GM21737 (cell line): ENCODE data around the gene OR9Q1.
"Not testable (repeated sequence)": the region's sequence is repeated elsewhere in the genome, so short reads cannot be mapped to it uniquely, and the experiment has no call there.

ENCODE experiments used
- ATAC-seq: cut with Tn5 transposase; IDR thresholded peaks from one replicate; pipeline ENCODE4 v1.9.1; 2021; ENCODE audit warnings: mild to moderate bottlenecking, moderate library complexity; ENCODE audit not compliant: unreplicated experiment

OR9Q1 gene

DNA sequence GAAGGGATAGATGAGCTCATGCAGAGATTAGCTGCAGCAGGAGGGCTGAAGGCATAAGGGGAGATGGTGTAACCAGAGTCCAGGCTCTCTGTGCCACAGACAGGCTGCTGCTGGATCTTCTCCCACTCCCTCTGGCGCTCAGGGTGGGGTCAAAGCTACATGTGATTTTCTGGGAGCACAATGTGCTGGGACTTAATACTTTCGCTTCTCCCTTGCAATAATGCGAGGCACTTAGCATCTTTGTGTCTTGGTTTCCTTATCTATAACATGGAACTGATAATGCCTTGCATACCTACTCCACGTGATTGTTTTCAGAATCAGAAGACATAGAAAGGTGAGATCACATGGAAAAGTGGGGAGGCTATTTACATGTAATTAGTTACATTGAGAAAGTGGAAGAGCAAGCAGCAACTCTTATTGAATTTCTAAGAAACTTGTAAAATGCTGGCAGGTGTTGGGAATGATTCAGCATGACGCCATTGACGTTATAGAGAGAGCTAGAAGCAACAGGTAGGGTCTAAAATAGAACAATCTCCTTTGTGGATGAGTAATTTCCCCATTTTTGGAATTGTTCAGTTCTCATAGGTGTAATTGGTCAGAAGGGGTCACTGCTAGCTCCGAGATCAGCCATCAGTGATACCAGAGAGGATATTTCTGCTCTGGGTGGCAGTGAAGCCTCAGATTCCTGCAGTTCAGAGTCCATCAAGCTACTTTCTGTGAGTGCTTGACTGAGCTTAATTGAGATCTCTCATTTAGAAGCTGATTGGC, 109.8 kb downstream of the OR9Q1 start:
- ATAC-seq: no peak

DNA sequence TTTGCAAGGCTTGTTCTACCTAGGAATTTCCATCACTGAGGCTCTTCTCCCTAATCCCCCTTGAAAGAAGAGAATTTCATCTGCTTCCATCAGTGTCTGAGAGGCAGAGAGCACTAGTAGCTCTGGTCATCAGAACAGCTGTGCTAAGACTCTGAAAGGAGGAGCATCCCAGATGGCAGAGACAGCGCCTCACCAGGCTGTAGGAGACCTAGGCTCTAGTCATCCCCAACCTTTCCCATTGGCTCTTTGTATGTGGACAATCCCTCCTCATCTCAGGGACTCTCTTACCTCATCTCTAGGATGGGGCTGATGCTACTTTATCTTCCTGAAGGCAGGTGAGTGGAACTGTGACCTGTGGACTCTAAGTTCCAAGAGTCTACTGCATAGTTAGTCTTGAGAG, 110.5 kb downstream of the OR9Q1 start:
- ATAC-seq: no peak

DNA sequence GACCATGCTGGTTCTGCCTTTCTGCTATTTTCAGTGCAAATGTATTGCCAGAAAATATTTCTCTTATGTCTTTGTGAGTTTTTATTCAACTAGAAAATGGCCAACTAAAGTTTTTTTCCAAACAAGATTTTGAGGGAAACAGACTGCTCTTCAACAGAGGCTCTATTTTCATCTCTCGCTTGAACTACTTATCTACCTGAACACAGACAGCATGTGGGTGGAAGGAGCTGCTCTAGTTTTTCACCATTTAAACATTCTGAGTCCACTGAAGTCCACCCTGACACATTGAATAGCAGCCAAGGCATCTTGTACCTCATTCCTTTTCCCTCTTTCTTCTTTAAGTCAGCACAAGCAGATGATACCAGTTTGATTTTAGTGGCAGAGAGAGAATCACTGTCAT, 111.5 kb downstream of the OR9Q1 start:
- no peak for ATAC-seq

DNA sequence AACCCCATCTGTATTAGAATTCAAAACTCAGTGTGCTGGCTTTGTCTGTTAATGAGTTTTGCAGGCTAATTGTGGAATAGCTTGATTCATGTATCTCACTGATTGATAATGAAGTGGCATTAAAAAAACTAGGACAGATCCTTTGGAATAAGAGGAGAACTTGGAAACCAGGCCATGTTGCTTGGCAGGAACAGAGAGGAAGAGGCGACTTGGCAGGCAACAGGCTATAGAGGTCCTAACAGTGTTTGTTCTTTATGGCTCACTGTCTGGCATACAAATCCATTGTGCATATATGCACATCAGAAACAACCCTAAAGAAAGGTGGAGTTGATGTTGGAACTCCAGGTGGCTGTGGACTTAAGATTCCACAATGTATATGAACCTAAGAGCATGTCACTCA, 119.1 kb downstream of the OR9Q1 start:
- no peak for ATAC-seq

DNA sequence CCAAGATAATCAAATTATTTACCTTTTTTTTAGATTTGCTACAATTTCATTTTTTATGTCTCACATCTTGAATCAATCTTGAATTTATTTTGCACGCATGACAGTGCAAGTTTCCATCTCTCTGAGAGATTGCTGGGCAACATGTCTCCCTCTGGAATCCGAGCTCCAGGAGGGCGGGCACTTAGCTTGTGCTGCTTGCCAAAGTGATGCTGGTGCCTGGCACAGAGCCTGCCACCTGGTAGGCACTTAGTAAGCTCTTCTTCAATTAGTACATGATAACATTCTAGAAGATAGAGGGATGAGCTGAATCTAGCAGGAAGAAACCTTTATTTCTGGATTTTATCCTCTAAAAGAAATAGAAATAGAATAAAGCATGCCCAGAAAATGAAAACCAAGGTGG, 129.1 kb downstream of the OR9Q1 start:
- ATAC-seq: no peak

DNA sequence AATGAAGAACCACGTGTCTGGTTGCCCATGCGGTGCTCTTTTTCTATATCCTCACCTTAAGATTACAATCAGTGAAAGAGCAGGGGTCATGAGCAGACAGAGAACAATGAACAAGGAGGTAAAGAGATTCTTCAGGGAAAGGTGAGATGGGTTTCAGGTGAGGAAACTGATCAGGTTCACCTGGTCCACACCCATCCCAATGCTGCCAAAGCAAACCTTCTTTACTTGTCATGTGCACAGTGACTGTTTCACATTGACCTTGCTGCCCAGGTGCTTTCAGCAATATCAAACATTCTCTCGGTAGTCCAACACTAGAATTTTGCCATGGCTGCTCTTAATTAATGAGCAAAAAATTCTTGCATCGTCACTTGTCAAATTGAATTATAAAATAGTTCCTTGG, 140.7 kb downstream of the OR9Q1 start:
- ATAC-seq: no peak

DNA sequence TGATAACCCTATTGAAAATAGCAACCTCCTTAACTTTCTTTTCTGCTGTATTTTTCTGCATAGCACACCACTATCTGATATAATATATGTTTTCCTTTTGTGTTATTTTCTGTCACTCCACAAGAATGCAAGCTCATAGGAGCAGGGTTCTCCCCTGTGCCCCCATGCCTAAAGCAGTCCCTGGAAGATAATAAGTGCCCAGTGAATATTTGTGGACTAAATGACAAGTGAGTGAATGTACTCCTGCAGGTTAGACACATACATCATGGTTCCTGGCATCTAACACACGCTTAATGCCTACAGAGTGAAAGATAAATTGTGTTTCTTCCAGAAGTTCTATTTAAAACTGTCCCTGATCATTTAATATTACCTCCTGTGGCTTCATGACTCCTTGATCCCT, 141.3 kb downstream of the OR9Q1 start:
- ATAC-seq: no peak

DNA sequence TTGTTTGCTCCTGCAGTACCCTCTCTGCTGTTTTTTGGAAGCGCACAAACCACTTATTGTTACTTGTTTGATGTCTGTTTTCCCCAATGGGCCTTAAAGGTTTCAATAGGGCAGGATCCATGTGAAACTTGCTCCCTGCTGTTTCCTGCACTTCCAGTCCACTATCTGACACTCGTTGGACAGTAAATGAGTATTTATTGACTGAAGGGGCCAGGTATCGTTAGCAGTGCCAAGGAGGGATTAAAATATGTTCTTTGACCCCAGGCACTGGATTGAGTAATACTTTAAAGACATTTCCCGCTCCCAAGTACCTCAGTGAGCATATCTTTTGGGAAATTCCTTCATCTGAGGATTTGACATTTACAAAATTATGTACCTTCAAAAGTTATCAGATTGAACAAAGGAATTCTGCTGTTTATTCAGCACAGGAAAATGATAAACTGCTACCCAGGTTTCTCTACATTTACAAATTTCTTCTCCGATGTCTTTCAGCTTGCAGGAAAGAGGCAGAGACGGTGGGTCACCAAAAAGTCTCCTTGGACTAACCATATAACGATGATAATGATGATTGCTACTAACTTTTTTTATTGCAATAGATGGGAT, 141.9 kb downstream of the OR9Q1 start:
- ATAC-seq: no peak

DNA sequence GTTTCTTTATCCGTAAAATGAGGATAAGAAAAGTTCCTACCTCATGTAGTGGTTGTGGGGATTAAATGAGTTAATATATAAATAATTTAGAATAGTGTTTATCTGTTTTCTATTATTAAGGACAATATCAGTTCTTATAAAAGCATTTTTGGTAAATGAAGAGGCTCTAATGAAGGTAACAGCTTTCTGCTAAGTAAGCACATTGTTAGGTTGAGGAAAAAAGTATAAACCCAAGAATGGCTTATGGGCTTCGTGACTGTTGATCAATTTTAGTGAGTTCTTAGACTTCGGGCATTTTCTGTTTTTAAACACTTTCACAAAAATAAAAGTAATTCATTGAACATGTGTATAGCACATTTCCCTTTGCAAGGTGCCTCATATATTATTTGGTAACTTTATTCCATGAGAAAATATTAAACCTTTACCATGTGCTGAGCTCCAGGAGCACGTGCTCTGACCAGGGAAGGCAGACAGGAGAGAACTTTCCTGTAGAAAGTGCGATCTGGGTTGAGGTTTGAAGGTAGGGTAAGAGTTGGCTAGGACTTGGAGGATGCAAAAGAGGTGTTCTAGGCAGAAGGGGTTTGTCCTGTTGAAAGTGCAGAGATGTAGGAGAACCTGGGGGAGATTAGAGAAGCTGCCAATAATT, 153.9 kb downstream of the OR9Q1 start:
- ATAC-seq: no peak

DNA sequence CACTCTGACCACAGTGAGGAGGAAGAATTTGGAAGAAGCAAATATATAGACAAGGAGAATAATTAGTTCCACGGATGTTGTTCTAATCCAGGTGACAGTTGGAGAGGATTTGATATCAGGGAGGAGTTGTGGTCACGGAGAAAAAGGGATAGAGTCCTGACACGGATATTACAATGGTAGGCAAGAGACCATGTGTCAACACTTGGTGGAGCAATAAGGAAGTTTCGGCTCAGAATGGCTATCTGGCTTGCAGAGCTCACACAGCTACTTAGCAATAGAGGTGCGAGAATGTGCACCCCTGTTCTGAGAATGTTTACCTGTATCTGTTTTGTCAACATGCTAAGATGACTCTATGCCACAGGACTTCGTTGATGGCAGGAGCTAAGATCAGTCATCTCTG, 154.8 kb downstream of the OR9Q1 start:
- ATAC-seq: no peak

DNA sequence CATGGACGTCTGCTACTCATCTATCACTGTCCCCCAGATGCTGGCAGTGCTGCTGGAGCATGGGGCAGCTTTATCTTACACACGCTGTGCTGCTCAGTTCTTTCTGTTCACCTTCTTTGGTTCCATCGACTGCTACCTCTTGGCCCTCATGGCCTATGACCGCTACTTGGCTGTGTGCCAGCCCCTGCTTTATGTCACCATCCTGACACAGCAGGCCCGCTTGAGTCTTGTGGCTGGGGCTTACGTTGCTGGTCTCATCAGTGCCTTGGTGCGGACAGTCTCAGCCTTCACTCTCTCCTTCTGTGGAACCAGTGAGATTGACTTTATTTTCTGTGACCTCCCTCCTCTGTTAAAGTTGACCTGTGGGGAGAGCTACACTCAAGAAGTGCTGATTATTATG, 156.0 kb downstream of the OR9Q1 start:
- ATAC-seq: no peak

DNA sequence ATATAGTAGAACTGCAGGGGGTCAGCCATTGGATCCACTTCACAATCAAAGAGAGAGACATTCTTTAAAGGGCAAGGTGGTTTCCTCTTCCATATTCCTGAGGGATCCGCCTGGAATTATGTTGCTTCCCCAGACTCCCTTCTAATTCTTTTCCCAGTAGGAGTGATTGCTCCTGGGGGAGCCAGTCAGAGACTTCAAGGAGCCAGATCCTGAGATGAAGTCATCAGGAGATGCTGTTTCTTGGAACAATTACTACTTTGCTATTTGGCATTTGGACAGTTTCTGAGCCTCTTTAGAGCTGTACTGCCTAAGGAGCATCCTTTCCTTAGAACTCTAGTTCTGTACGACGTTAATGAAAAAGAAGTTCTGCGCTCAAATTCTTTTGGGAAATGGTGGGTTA, 163.3 kb downstream of the OR9Q1 start:
- no peak for ATAC-seq

DNA sequence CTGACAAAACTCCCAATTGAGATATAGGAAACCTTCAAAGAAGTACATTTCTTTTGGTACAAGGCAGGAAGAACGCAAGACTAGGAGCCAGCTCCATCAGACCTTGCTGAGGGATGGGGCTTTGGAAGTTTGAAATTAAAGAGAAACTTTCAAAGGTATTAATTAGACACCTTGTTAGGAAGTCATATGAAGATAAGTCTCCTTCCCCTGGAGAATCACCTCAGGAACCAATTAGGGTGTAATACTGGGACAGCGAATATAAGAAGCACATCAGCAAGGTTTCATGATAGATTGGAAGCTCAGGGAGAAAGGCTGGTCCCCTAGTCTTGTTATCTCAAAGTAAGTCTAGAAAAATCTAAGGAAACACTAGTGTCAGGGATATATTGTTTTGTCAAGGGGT, 165.1 kb downstream of the OR9Q1 start, which contains the start of gene OR9Q2:
Gene OR9Q2, plus strand, starts transcription at position 301 of the 400 bp plus-strand sequence. CDS start 1,421 bp downstream, outside the sequence.
- no peak for ATAC-seq

DNA sequence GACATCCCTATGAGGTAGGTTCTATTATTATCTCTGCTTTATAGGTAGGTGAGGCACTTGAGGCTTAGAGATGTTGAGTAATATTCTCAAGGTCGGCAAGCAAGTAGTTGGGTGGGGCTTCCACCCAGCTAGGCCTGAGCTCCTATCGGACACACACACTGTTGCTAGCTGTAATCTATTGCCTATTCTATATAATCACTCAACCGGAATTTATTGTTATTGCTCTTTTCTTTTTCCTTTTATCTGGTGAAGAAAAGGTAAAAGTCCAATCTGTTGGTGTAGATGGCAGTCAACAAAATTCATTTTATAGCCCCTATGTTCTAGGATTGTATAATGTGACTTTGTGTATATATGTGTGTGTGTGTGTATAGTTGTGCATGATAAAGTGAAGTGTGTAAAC, 168.5 kb downstream of the OR9Q1 start:
- ATAC-seq: no peak

DNA sequence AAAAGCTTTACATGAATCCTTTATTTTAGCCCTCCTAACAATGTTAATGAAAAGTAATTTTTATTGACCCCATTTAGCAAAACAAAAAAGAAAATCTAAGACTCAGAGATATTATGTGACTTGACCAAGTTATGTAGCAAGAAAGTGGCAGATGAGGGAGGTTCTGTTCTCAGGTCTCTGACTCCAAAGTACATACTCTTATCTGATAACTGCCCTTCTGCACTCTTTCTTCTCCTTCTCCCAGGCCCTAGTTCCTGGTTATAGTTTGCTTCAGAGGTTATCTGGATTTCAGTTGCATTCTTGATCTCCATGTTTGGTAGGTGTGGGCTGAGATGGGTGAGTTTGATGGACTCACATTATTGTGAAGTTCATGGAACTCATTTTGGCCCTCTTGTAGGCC, 169.7 kb downstream of the OR9Q1 start:
- ATAC-seq: no peak

DNA sequence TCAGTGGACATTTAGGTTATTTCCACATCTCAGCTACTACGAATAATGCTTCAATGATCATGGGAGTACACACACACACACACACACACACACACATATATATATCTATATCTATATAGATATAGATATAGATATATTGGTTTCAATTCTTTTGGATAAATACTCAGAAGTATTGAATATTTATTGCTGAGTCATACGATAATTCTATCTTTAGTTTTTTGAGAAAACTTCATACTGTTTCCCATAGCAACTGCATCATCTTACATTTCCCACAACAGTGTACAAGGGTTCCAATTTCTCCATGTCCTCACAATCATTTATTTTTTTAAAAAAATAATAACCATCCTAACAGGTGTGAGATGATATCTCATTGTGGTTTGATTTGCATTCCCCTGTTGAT, 172.3 kb downstream of the OR9Q1 start:
- ATAC-seq: no peak

DNA sequence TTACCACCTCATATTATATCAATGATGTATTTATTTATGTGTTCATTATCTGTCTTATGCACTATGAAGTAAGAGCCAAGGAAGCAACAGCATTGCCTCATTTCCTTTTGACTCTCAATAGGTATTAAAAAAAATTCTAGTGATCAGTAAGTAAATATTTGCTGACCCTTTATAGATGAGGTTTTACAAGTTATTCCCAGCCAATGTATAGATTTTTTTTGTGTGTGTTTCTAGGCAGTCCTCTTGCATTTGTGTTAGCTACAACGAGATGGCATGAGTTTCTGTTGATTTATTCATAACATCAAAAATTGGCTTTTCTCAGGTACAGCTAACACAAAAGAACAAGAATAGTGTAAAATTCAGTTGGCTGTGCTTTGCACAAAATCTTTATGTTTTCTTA, 175.6 kb downstream of the OR9Q1 start:
- ATAC-seq: no peak

DNA sequence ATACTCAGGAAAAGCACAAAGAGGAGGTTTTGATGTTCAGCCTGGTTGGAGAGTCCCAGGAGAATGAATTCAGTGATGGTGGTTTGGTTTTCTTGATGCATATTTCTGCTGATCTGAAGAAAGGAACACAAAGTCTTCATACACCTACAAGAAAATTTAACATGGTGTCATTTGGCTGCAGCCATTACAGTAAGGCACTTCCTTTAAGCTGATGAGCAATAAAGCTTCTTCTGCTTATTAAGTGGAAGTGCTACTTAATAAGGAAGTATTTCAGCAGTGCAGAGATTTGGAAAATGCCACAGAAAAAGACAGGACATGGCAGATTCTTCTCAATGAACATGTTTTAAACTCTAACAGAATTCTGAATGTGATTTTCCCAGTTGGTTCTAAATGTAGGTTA, 180.4 kb downstream of the OR9Q1 start, which contains the start of gene OR1S2:
Gene OR1S2, minus strand, starts transcription at position 101 of the 400 bp plus-strand sequence. Its CDS starts 0 bp downstream, at position 101.
- ATAC-seq: no peak

DNA sequence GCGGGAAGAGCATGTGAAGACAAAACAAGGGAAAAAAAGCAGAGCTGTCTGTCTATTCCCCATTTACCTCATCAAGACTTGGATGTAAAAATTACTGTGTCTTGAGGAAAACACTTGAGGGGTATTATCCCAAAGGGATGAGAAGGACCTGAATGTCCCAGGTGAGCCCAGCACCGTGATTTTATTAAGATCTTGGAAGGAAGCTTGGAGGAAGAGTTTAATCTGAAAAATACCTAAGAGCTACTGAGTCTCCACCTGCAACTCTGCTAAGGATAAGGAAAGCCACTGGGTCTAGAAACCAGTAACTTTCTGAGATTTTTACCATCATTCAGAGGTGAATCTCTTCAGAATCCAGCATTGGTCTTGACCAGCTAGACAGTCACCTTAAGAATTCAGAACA, 188.7 kb downstream of the OR9Q1 start, which contains the start of gene OR1S1:
Gene OR1S1, plus strand, starts transcription at position 301 of the 400 bp plus-strand sequence.
- ATAC-seq: not testable (repeated sequence)

DNA sequence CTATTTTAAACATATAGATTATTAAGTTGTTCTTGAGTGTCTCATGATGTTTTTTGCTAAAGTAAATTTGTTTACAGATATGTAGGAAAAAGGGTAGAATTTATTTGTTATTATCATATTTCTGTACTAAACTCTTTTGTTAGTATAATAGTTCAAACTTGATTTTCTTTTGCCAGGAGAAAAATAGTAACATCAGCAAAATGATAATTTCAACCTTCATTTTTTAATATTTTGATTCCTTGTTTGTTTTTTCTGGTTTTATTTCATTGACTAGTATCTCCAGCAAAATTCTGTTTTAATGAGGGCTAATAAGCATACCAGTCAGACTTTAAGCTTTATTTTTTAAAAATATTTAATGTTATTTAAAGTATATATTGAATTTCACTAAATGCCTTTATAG, 192.8 kb downstream of the OR9Q1 start:
- ATAC-seq: no peak

DNA sequence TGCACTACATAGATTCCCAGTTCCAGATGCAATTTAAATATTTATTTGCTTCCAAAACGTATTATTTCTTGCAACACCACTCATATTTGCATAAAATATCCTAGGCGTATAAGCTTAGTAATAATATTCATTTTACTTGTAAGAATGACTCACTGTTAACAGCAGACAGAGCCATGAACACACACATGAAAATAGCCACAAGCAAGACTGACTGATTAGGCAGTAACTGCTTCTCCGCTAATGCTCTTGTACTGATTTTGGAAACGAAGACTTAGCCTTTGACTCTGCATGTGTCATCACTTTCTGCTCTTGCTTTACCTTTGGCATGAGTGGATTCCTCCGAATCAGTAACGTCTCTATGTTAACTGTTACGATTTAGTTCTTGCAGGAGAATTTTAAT, 199.0 kb downstream of the OR9Q1 start:
- ATAC-seq: no peak
